ENCODE measurements around the gene ACSM4. TPM values are rescaled to one million over a fixed set of nuclear protein-coding genes. Genes with fewer than 3 reads are reported as not detected.

ACSM4 gene
- total and polyA plus RNA-seq, 4 donors, result not detected

GRCh38 chr12:7319930-7320329 is 16.1 kb downstream of the ACSM4 start:
- Histone ChIP-seq H3K27ac (ENCODE audit: low read depth in 1 of 2, low read length in 2 of 2) (no peak overlapping the region), H3K9ac (ENCODE audit: low read depth in 1 of 2, low read length in 2 of 2) (no peak overlapping the region), H3K9me3 (ENCODE audit: control insufficient read depth in 4 of 4, low read length in 3 of 4) (no peaks in the 10 kb centered on the region), H3K4me1 (ENCODE audit: control insufficient read depth in 4 of 4, insufficient read depth in 4 of 4, low read length in 3 of 4) (no peaks in the 10 kb centered on the region), H3K36me3 (ENCODE audit: control insufficient read depth in 4 of 4, insufficient read depth in 3 of 4, low read depth in 1 of 4, low read length in 3 of 4) (no peaks in the 10 kb centered on the region), H3K4me3 (ENCODE audit: low read depth in 1 of 3, low read length in 3 of 3) (no peak overlapping the region), H3K27me3 (ENCODE audit: control insufficient read depth in 4 of 4, insufficient read depth in 4 of 4, low read length in 3 of 4) (no peaks in the 10 kb centered on the region)
- TF ChIP-seq GABPA (IDR thresholded peaks at IDR 0.05 in 1 of 2, conservative IDR thresholded peaks at IDR 0.05 in 1 of 2) (no peak), CTCF (IDR thresholded peaks at IDR 0.05; ENCODE audit: low read depth, low read length, missing input control) (no peak), RXRA (IDR thresholded peaks at IDR 0.05) (no peak), ZBTB33 (IDR thresholded peaks at IDR 0.05) (no peak), HNF4A (conservative IDR thresholded peaks at IDR 0.05) (no peak), HNF4G (IDR thresholded peaks at IDR 0.05) (no peak), REST (IDR thresholded peaks at IDR 0.05) (no peak), YY1 (IDR thresholded peaks at IDR 0.05) (no peak), TAF1 (conservative IDR thresholded peaks at IDR 0.05) (no peak), MAX (IDR thresholded peaks at IDR 0.05) (no peak), FOXA1 (IDR thresholded peaks at IDR 0.05) (no peak), NR2F2 (IDR thresholded peaks at IDR 0.05) (no peak)
- WGBS, result 94% methylated on average over 2 of the region's 2 CpGs
- no peak for DNase-seq (ENCODE audit: low spot score)

- TF ChIP-seq HNF4A (conservative IDR thresholded peaks at IDR 0.05) (no peak), FOXA1 (IDR thresholded peaks at IDR 0.05) (no peak), JUND (IDR thresholded peaks at IDR 0.05) (no peak), MAX (IDR thresholded peaks at IDR 0.05) (no peak), YY1 (IDR thresholded peaks at IDR 0.05) (no peak), REST (IDR thresholded peaks at IDR 0.05) (no peak), ATF3 (IDR thresholded peaks at IDR 0.05) (no peak), FOXA2 (IDR thresholded peaks at IDR 0.05) (no peak), RXRA (IDR thresholded peaks at IDR 0.05) (no peak), SP1 (IDR thresholded peaks at IDR 0.05) (no peak), ZBTB33 (IDR thresholded peaks at IDR 0.05) (no peak), EGR1 (IDR thresholded peaks at IDR 0.05; ENCODE audit: low read depth in 2 of 2) (no peak), NR2F2 (IDR thresholded peaks at IDR 0.05) (no peak), TAF1 (conservative IDR thresholded peaks at IDR 0.05) (no peak), HNF4G (IDR thresholded peaks at IDR 0.05) (no peak)
- Histone ChIP-seq H3K27me3 (ENCODE audit: control insufficient read depth in 4 of 4, insufficient read depth in 4 of 4, low read length in 3 of 4) (no peaks in the 10 kb centered on the region), H3K9me3 (ENCODE audit: control insufficient read depth in 4 of 4, low read length in 3 of 4) (no peaks in the 10 kb centered on the region), H3K9ac (ENCODE audit: low read depth in 1 of 2, low read length in 2 of 2) (no peak overlapping the region), H3K27ac (ENCODE audit: low read depth in 1 of 2, low read length in 2 of 2) (no peak overlapping the region), H3K4me3 (ENCODE audit: low read depth in 1 of 3, low read length in 3 of 3) (no peak overlapping the region), H3K36me3 (ENCODE audit: control insufficient read depth in 4 of 4, insufficient read depth in 3 of 4, low read depth in 1 of 4, low read length in 3 of 4) (no peaks in the 10 kb centered on the region), H3K4me1 (ENCODE audit: control insufficient read depth in 4 of 4, insufficient read depth in 4 of 4, low read length in 3 of 4) (no peaks in the 10 kb centered on the region)
- 55% methylated on average over 2 of the region's 2 CpGs for WGBS
- no peak for DNase-seq (ENCODE audit: low spot score)
Observed at GRCh38 chr12:7321624-7322023, 17.8 kb downstream of the ACSM4 start.

Measured in liver (tissue), 9 donors.